ENCODE results near the gene SCRN1.

DNA sequence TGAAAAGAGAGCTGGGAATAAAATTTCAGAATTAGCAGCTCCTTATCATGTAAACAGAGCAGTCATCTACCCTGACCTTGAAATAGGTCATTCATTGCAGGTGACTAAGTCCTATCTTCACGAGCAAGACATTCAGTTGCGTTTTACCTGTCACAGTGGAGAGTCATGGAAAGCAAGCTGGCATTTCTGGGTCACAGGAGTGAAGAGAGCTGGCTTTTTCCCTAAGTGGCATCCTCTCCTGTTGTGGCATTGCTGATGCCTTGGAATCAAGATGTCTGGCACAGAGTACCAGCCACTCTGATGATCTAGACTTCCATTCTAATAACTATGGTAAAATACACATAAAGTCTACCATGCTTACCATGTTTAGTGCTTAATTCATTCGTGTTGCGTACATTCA lies 70.8 kb downstream of the SCRN1 start:
- TF ChIP-seq, protein P1, sequence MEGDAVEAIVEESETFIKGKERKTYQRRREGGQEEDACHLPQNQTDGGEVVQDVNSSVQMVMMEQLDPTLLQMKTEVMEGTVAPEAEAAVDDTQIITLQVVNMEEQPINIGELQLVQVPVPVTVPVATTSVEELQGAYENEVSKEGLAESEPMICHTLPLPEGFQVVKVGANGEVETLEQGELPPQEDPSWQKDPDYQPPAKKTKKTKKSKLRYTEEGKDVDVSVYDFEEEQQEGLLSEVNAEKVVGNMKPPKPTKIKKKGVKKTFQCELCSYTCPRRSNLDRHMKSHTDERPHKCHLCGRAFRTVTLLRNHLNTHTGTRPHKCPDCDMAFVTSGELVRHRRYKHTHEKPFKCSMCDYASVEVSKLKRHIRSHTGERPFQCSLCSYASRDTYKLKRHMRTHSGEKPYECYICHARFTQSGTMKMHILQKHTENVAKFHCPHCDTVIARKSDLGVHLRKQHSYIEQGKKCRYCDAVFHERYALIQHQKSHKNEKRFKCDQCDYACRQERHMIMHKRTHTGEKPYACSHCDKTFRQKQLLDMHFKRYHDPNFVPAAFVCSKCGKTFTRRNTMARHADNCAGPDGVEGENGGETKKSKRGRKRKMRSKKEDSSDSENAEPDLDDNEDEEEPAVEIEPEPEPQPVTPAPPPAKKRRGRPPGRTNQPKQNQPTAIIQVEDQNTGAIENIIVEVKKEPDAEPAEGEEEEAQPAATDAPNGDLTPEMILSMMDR (conservative IDR thresholded peaks at IDR 0.05; ENCODE audit: low read length) = no peak
- no peak for TF ChIP-seq EZH2phosphoT487 (IDR thresholded peaks at IDR 0.05; ENCODE audit: borderline replicate concordance, low read depth, low read length)

Data from OCI-LY7 (cell line).